ENCODE results near the gene ERRFI1.
"Not testable (repeated sequence)": the region's sequence is repeated elsewhere in the genome, so short reads cannot be mapped to it uniquely, and the experiment has no call there.

DNA sequence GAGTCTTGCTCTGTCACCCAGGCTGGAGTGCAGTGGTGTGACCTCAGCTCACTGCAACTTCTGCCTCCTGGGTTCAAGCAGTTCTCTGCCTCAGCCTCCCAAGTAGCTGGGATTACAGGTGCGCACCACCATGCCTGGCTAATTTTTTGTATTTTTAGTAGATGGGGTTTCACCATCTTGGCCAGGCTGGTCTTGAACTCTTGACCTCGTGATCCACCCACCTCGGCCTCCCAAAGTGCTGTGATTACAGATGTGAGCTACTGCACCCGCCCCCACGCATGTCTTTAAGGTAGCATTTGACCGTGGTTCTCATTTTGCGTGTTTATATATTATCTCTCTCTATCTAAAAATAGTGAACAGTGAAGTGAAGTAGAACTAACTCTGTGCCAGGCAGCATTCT, 62.3 kb downstream of the ERRFI1 start:
- not testable (repeated sequence) for TF ChIP-seq CTCF (IDR thresholded peaks at IDR 0.05); POLR2A (IDR thresholded peaks at IDR 0.05); POLR2AphosphoS5 (IDR thresholded peaks at IDR 0.05); EP300 (IDR thresholded peaks at IDR 0.05; ENCODE audit: low read depth)
